Cardiac fibroblast (primary cell): ENCODE results near the gene HLA-DMA.

Source experiments
- DNase-seq, 2 donors: peaks; one replicate each; pipeline versions ENCODE4 v3.0.0 to v3.0.0-alpha.2; 2010; ENCODE audit warnings: low read depth in 2 of 2
- H3K4me3 ChIP-seq, 2 donors: replicated peaks in 1 of 2; 1 replicate in 1 of 2; 2 replicates in 1 of 2; pipeline ENCODE4 v1.5.1; 2011; ENCODE audit warnings: low read depth in 2 of 2, low read length in 2 of 2, mild to moderate bottlenecking in 2 of 2, moderate library complexity in 1 of 2
- TF ChIP-seq, protein P1 (sequence below): IDR thresholded peaks from one replicate; pipeline ENCODE4 v1.5.1; 2011; ENCODE audit warnings: low read depth, mild to moderate bottlenecking, low read length, inconsistent platforms

The HLA-DMA gene

DNA sequence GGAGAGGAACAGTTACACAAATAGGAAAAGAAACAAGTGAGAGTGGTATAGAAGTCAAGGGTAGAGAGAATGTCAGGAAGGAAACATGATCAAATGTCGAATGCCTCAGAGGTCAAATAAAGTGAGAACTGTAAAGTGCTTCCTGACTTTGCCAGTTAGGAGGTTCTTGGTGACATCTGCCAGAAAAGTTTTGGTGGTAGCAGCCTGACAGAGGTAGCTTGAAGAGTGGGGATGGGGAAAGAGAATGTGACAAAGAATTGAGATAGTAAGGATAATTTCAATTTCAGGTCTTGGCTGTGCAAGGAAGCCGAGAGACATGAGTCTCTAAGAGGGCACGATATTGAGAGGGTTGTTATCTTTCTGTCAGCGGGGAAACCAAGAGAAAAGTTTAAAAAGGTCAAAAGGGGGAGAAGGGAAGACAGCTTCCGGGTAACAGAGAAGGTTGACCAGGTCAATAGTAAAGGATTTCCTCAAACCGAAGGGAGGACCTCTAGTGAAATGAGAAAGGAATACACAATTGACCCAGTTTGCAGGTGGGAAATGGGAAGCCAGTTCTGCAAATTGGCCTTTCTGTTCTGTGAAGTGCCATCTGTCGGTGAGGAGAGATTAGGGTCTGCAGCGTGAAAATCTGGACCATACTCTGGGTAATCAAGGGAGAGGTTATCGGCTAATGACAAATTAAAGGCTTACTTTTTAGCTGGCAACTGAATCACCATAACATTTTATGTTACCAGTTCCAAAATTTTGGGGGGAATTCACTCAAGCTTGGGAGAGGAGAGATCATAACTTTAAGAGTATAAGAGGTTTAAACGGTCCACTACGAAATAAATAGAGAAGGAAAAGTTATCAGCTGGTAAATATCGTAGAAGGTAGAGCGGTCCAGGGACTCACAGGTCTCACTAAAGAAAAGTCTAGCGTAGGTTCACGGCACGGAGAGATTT lies 14.5 kb upstream of the HLA-DMA start:
- peak; percentile 55 to 59 for DNase-seq
- TF ChIP-seq, protein P1, sequence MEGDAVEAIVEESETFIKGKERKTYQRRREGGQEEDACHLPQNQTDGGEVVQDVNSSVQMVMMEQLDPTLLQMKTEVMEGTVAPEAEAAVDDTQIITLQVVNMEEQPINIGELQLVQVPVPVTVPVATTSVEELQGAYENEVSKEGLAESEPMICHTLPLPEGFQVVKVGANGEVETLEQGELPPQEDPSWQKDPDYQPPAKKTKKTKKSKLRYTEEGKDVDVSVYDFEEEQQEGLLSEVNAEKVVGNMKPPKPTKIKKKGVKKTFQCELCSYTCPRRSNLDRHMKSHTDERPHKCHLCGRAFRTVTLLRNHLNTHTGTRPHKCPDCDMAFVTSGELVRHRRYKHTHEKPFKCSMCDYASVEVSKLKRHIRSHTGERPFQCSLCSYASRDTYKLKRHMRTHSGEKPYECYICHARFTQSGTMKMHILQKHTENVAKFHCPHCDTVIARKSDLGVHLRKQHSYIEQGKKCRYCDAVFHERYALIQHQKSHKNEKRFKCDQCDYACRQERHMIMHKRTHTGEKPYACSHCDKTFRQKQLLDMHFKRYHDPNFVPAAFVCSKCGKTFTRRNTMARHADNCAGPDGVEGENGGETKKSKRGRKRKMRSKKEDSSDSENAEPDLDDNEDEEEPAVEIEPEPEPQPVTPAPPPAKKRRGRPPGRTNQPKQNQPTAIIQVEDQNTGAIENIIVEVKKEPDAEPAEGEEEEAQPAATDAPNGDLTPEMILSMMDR, result peak; percentile 55

DNA sequence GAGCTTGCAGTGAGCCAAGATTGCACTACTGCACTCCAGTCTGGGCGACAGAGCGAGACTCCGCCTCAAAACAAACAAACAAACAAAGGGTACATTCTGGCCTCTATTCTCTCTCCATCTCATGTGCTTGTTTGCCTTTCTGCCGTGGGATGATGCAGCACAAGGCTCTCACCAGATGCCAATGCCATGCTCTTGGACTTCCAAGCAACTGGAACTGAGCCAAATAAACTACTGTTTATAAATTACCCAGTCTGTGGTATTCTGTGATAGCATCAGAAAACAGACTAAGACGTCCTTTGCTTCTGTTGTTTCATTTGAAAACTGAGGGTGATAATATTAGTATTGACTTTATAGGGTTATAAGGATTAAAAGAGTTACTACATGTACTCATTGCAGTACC lies 11.9 kb upstream of the HLA-DMA start:
- DNase-seq, result no peak
- TF ChIP-seq, protein P1, result no peak
- no peak overlapping the region for H3K4me3 ChIP-seq

More for the DNA sequence above, 14.5 kb upstream of the HLA-DMA start:
- H3K4me3 ChIP-seq, result peak overlapping the region; percentile 78 to 82

DNA sequence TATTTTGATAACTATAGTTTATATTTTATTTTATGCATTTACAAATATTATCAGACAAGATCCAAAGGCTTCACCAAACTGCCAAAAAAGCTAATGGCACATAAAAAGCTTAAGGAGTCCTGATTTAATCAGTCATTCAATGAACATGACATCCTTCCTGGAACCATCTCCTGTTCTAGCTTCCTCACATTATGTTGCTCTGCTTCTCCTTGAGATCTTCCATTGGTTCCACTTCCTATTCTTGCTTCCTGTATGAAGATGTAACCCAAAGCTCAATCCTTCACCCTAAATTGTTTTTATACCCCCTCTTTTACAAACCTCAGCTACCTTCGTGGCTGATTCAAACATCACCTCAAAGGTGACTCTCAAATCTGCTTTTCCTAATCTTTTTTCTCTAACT lies 11.0 kb upstream of the HLA-DMA start:
- DNase-seq, result no peak
- no peak overlapping the region for H3K4me3 ChIP-seq
- TF ChIP-seq, protein P1, result no peak

DNA sequence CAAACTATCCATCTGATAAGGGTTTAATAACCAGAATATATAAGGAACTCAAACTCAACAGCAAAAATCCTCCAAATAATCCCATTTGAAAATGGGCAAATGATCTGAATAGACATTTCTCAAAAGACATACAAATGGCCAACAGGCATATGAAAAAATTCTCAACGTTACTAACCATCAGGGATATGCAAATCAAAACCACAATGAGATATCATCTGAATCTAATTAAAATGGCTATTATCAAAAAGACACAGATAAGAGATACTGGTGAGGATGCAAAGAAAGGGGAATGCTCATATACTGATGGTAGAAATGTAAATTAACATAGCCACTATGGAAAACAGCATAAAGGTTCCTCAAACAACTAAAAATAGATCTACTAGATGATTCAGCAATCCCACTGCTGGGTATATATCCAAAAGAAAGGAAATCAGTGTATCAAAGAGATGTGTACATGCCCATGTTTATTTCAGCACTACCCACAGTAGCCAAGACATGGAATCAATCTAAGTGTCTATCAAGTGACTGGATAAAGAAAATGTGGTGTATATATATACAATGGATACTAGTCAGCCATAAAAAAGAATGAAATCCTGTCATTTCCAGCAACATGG lies 9.4 kb upstream of the HLA-DMA start:
- TF ChIP-seq, protein P1, result no peak
- H3K4me3 ChIP-seq, result no peak overlapping the region

DNA sequence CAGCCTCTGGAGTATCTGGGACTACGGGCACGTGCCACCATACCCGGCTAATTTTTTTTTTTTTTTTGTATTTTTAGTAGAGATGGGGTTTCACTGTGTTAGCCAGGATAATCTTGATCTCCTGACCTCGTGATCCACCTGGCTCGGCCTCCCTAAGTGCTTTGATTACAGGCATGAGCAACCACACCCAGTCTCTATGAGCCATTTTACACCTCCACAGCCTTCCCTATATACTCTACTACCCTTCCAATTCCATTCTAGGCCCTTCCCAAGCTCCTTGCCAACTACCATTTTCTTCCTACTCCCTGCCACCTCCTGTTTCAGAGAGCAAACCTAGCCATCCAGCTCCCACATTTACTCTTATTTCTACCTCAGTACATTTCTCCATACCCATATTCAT lies 7.7 kb upstream of the HLA-DMA start:
- H3K4me3 ChIP-seq, result no peak overlapping the region
- no peak for DNase-seq
- TF ChIP-seq, protein P1, result no peak

More for the DNA sequence above, 9.4 kb upstream of the HLA-DMA start:
- DNase-seq, result no peak

DNA sequence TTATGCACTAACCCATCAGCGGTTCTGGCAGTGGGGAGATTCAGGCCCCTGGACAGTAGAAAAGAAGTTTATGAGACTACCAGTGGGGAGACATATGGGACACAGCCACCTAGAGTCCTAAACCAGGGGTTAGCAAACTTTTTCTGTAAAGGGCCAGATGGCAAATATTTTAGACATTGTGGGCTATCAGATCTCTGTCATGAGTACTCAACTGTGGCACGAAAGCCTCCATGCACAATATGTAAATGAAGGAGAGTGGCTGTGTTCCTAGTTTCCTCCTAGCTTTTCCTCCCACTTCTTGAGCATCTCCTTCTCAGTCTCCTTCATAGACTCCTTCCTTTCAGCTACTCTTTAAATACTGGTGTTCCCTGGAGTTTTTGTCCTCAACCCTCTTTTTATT lies 3.3 kb upstream of the HLA-DMA start:
- TF ChIP-seq, protein P1, result no peak
- no peak for DNase-seq
- H3K4me3 ChIP-seq, result no peak overlapping the region
